ENCODE measurements around the gene KLC1. TPM values are rescaled to one million over a fixed set of nuclear protein-coding genes. Genes with fewer than 3 reads are reported as not detected.

The KLC1 gene
- total and polyA plus RNA-seq, 2 of the 8 experiments (the other 6 are each of a cell fraction or from before 2014, with no cell fraction given) = 84.6 to 134 TPM

GRCh38 chr14:103662029-103662428 lies 33.0 kb downstream of the KLC1 start:
- H2BK12ac ChIP-seq (ENCODE audit: low read depth, low read length) = no peak overlapping the region
- H4K20me1 ChIP-seq (replicated peaks in 1 of 2; ENCODE audit: control insufficient read depth in 1 of 2, insufficient read depth in 2 of 2, low read length in 2 of 2) = peaks cover 0 to 2% of the 10 kb centered on the region in 2 experiments
- H3K27me3 ChIP-seq (replicated peaks in 1 of 4; ENCODE audit: control insufficient read depth in 3 of 4, extremely low read depth in 1 of 4, insufficient read depth in 3 of 4, low read length in 3 of 4) = no peaks in the 10 kb centered on the region
- H3K18ac ChIP-seq (ENCODE audit: extremely low read depth, low read length) = no peak overlapping the region
- no peak overlapping the region for H3K4me2 ChIP-seq (ENCODE audit: insufficient read depth in 1 of 2, low read depth in 2 of 2, low read length in 2 of 2)
- no peak overlapping the region for H3K56ac ChIP-seq (replicated peaks; ENCODE audit: insufficient read length, low read depth, low read length)
- H3K4me3 ChIP-seq (ENCODE audit: extremely low read depth in 1 of 4, insufficient read depth in 2 of 4, low read depth in 3 of 4, low read length in 4 of 4) = no peak overlapping the region
- WGBS, 2 experiments (ENCODE audit: extremely low coverage in 1 of 2, insufficient coverage in 1 of 2, insufficient read length in 1 of 2, insufficient replicate concordance in 2 of 2, low coverage in 1 of 2, low lambda C conversion rate in 2 of 2, missing lambda C conversion rate in 1 of 2) = 90% methylated on average over 10 of the region's 10 CpGs; no CpG with 5 or more reads in 1 of the 2 experiments
- H3K9ac ChIP-seq (replicated peaks in 1 of 4; ENCODE audit: extremely low read depth in 1 of 4, low read depth in 3 of 4, low read length in 3 of 4) = no peak overlapping the region
- H4K5ac ChIP-seq (ENCODE audit: insufficient read length, low read depth, low read length) = no peak overlapping the region
- H2BK15ac ChIP-seq (ENCODE audit: low read length) = no peak overlapping the region
- no peak overlapping the region for H2BK20ac ChIP-seq (ENCODE audit: low read length)
- FAIRE-seq (no peak), DNase-seq (ENCODE audit: low read depth in 1 of 2, low spot score in 2 of 2) (no peak)
- no peaks in the 10 kb centered on the region; a peak in 1 of 4 replicates for H3K79me2 ChIP-seq (ENCODE audit: control insufficient read depth in 1 of 2, insufficient read depth in 2 of 2, low read length in 2 of 2)
- peaks cover 7% of the 10 kb centered on the region; the same call in 1 of the 2 replicates for H3K79me1 ChIP-seq (ENCODE audit: low read depth, low read length)
- CTCF ChIA-PET (ENCODE audit: partially characterized antibody) = interaction anchor here (1.5 to 2.1 kb wide), 2 partner anchors 10 to 16 kb away, joined by 3 to 5 read pairs; no protein-coding TSS in a partner anchor
- H2AFZ ChIP-seq (ENCODE audit: low read length) = no peak overlapping the region
- H3K4ac ChIP-seq (replicated peaks; ENCODE audit: insufficient read length, low read depth, low read length) = no peak overlapping the region
- no peaks in the 10 kb centered on the region for H3K23me2 ChIP-seq (ENCODE audit: low read depth, low read length)
- TF ChIP-seq KDM1A (IDR thresholded peaks at IDR 0.05; ENCODE audit: borderline replicate concordance, low read length) (no peak), BRCA1 (IDR thresholded peaks at IDR 0.05; ENCODE audit: low read depth, low read length) (no peak), KDM4A (IDR thresholded peaks at IDR 0.05; ENCODE audit: low read depth, low read length, severe bottlenecking) (no peak), RNF2 (IDR thresholded peaks at IDR 0.05; ENCODE audit: borderline replicate concordance, low read depth, low read length, missing control alignments, poor library complexity, severe bottlenecking) (no peak), BACH1 (IDR thresholded peaks at IDR 0.05; ENCODE audit: low read length) (no peak), JUN (IDR thresholded peaks at IDR 0.05; ENCODE audit: low read depth, low read length) (no peak), SUZ12 (IDR thresholded peaks at IDR 0.05; ENCODE audit: low read length) (no peak), EP300 (IDR thresholded peaks at IDR 0.05; ENCODE audit: borderline replicate concordance in 1 of 2, low read depth in 2 of 2, low read length in 2 of 2) (no peak), SIX5 (IDR thresholded peaks at IDR 0.05; ENCODE audit: low read depth, low read length) (no peak), TEAD4 (IDR thresholded peaks at IDR 0.05; ENCODE audit: low read depth, low read length) (no peak)
- H3K9me3 ChIP-seq (ENCODE audit: insufficient read depth in 2 of 2, low read depth in 1 of 2, low read length in 1 of 2) = no peaks in the 10 kb centered on the region; a peak in 1 of 4 replicates
- no peak overlapping the region for H3K27ac ChIP-seq (ENCODE audit: low read depth, low read length)
- no peak overlapping the region for H3K23ac ChIP-seq (ENCODE audit: insufficient read length)
- POLR2A ChIA-PET (ENCODE audit: partially characterized antibody) = no interaction called here
- H2BK120ac ChIP-seq (replicated peaks; ENCODE audit: low read depth, low read length) = no peak overlapping the region
- H4K8ac ChIP-seq (ENCODE audit: extremely low read depth, insufficient read depth, low read length) = no peak overlapping the region
- H2AK5ac ChIP-seq (ENCODE audit: low read depth, low read length) = no peak overlapping the region
- H4K91ac ChIP-seq (replicated peaks; ENCODE audit: insufficient read length, low read length) = no peak overlapping the region
- no peak overlapping the region; the same call in 1 of the 2 replicates for H2BK5ac ChIP-seq (ENCODE audit: low read depth, low read length)
- no peaks in the 10 kb centered on the region for H3K4me1 ChIP-seq (replicated peaks in 1 of 4; ENCODE audit: control insufficient read depth in 3 of 4, insufficient read depth in 4 of 4, low read length in 3 of 4)
- no peak overlapping the region for H3K14ac ChIP-seq (ENCODE audit: insufficient read length)
- H3K36me3 ChIP-seq (ENCODE audit: control insufficient read depth in 2 of 4, insufficient read depth in 4 of 4, low read length in 3 of 4) = peaks cover 11 to 60% (median 35%) of the 10 kb centered on the region in 4 experiments; a peak in 6 of 8 replicates
